ENCODE measurements around the gene DYNC2I2. TPM values are rescaled to one million over a fixed set of nuclear protein-coding genes. Genes with fewer than 3 reads are reported as not detected.
A peak's percentile ranks its signal among the peaks of the same experiment; 100 is the strongest.

DYNC2I2 gene
- total RNA-seq, 1 experiment from 2014 or later, result 71.1 TPM

DNA sequence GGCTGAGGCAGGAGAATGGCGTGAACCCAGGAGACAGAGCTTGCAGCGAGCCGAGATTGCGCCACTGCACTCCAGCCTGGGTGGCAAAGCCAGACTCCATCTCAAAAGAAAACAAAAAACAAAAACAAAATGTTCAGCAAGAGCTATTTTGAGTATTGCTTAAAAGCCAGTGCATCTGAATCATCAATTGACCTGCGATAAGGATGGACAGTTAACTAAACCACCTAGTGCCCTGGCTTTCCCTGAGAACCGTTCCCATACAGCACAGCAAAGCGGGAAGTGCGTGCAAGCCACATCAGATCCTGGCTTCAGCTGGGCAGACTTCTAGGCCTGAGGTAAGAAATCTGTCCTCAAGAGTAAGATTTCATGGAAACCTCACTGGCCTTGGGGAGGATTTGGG lies 2.7 kb downstream of the DYNC2I2 start (continued):
- TF ChIP-seq, protein P1, sequence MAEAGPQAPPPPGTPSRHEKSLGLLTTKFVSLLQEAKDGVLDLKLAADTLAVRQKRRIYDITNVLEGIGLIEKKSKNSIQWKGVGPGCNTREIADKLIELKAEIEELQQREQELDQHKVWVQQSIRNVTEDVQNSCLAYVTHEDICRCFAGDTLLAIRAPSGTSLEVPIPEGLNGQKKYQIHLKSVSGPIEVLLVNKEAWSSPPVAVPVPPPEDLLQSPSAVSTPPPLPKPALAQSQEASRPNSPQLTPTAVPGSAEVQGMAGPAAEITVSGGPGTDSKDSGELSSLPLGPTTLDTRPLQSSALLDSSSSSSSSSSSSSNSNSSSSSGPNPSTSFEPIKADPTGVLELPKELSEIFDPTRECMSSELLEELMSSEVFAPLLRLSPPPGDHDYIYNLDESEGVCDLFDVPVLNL (CRISPR knock-in tag; IDR thresholded peaks at IDR 0.05; ENCODE audit: borderline replicate concordance, low read depth), result no peak
- TF ChIP-seq, protein P2, sequence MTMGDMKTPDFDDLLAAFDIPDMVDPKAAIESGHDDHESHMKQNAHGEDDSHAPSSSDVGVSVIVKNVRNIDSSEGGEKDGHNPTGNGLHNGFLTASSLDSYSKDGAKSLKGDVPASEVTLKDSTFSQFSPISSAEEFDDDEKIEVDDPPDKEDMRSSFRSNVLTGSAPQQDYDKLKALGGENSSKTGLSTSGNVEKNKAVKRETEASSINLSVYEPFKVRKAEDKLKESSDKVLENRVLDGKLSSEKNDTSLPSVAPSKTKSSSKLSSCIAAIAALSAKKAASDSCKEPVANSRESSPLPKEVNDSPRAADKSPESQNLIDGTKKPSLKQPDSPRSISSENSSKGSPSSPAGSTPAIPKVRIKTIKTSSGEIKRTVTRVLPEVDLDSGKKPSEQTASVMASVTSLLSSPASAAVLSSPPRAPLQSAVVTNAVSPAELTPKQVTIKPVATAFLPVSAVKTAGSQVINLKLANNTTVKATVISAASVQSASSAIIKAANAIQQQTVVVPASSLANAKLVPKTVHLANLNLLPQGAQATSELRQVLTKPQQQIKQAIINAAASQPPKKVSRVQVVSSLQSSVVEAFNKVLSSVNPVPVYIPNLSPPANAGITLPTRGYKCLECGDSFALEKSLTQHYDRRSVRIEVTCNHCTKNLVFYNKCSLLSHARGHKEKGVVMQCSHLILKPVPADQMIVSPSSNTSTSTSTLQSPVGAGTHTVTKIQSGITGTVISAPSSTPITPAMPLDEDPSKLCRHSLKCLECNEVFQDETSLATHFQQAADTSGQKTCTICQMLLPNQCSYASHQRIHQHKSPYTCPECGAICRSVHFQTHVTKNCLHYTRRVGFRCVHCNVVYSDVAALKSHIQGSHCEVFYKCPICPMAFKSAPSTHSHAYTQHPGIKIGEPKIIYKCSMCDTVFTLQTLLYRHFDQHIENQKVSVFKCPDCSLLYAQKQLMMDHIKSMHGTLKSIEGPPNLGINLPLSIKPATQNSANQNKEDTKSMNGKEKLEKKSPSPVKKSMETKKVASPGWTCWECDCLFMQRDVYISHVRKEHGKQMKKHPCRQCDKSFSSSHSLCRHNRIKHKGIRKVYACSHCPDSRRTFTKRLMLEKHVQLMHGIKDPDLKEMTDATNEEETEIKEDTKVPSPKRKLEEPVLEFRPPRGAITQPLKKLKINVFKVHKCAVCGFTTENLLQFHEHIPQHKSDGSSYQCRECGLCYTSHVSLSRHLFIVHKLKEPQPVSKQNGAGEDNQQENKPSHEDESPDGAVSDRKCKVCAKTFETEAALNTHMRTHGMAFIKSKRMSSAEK (CRISPR knock-in tag; IDR thresholded peaks at IDR 0.05; ENCODE audit: borderline replicate concordance), result no peak
- TF ChIP-seq, protein P3, sequence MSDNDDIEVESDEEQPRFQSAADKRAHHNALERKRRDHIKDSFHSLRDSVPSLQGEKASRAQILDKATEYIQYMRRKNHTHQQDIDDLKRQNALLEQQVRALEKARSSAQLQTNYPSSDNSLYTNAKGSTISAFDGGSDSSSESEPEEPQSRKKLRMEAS (CRISPR knock-in tag; IDR thresholded peaks at IDR 0.05), result no peak
- TF ChIP-seq HMGA2 (CRISPR knock-in tag; IDR thresholded peaks at IDR 0.05) (no peak), ZNF232 (CRISPR knock-in tag; IDR thresholded peaks at IDR 0.05) (no peak), MYBL2 (CRISPR knock-in tag; IDR thresholded peaks at IDR 0.05) (no peak)
- TF ChIP-seq, protein P4, sequence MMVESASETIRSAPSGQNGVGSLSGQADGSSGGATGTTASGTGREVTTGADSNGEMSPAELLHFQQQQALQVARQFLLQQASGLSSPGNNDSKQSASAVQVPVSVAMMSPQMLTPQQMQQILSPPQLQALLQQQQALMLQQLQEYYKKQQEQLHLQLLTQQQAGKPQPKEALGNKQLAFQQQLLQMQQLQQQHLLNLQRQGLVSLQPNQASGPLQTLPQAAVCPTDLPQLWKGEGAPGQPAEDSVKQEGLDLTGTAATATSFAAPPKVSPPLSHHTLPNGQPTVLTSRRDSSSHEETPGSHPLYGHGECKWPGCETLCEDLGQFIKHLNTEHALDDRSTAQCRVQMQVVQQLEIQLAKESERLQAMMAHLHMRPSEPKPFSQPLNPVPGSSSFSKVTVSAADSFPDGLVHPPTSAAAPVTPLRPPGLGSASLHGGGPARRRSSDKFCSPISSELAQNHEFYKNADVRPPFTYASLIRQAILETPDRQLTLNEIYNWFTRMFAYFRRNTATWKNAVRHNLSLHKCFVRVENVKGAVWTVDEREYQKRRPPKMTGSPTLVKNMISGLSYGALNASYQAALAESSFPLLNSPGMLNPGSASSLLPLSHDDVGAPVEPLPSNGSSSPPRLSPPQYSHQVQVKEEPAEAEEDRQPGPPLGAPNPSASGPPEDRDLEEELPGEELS (CRISPR knock-in tag; IDR thresholded peaks at IDR 0.05), result no peak

DNA sequence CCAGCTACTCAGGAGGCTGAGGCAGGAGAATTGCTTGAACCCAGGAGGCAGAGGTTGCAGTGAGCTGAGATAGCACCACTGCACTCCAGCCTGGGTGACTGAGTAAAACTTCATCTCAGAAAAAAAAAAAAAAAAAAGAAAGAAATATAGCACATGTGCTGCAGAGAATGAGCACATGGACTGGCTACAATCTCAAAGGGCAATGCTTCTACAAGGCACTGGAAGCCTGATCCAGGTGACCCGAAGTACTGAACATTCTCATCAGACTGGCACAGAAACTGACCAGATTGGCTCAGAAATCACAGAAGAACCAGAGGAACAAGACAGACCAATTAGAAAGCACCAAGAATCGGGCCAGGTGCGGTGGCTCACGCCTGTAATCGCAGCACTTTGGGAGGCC lies 4.8 kb downstream of the DYNC2I2 start:
- Mint-ChIP-seq H3K36me3 (no peaks in the 10 kb centered on the region), H3K9me3 (no peaks in the 10 kb centered on the region), H3K27me3 (ENCODE audit: low read depth) (no peaks in the 10 kb centered on the region), H3K27ac (peak overlapping the region; percentile 76; the same call in 1 of the 2 replicates), H3K4me1 (no peaks in the 10 kb centered on the region), H3K4me3 (no peak overlapping the region)
- ChIA-PET CTCF (interaction anchor here (0.6 kb wide), 1 partner anchor 1624 kb away, joined by 5 read pairs; no protein-coding TSS in a partner anchor), POLR2A (interaction anchor here (0.6 kb wide), 1 partner anchor 35 kb away, joined by 5 read pairs; no protein-coding TSS in a partner anchor)
- ATAC-seq, result no peak
- no peak for DNase-seq (ENCODE audit: low spot score)
- no peak for TF ChIP-seq ESRRA (CRISPR knock-in tag; IDR thresholded peaks at IDR 0.05; ENCODE audit: borderline replicate concordance)
- no peak for TF ChIP-seq KAT7 (CRISPR knock-in tag; IDR thresholded peaks at IDR 0.05; ENCODE audit: borderline replicate concordance)
- TF ChIP-seq TEAD4 (CRISPR knock-in tag; IDR thresholded peaks at IDR 0.05), result no peak
- no peak for TF ChIP-seq PRRX2 (CRISPR knock-in tag; IDR thresholded peaks at IDR 0.05)
- TF ChIP-seq NR2C2 (CRISPR knock-in tag; IDR thresholded peaks at IDR 0.05), result no peak
- no peak for TF ChIP-seq ZNF219 (CRISPR knock-in tag; IDR thresholded peaks at IDR 0.05; ENCODE audit: borderline replicate concordance)
- TF ChIP-seq, protein P5, sequence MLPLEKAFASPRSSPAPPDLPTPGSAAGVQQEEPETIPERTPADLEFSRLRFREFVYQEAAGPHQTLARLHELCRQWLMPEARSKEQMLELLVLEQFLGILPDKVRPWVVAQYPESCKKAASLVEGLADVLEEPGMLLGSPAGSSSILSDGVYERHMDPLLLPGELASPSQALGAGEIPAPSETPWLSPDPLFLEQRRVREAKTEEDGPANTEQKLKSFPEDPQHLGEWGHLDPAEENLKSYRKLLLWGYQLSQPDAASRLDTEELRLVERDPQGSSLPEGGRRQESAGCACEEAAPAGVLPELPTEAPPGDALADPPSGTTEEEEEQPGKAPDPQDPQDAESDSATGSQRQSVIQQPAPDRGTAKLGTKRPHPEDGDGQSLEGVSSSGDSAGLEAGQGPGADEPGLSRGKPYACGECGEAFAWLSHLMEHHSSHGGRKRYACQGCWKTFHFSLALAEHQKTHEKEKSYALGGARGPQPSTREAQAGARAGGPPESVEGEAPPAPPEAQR (CRISPR knock-in tag; IDR thresholded peaks at IDR 0.05), result no peak
- TF ChIP-seq EMX1 (CRISPR knock-in tag; IDR thresholded peaks at IDR 0.05), result no peak
- no peak for TF ChIP-seq RORB (CRISPR knock-in tag; IDR thresholded peaks at IDR 0.05)
- TF ChIP-seq TP53 (CRISPR knock-in tag; IDR thresholded peaks at IDR 0.05), result no peak
- TF ChIP-seq, protein P6, sequence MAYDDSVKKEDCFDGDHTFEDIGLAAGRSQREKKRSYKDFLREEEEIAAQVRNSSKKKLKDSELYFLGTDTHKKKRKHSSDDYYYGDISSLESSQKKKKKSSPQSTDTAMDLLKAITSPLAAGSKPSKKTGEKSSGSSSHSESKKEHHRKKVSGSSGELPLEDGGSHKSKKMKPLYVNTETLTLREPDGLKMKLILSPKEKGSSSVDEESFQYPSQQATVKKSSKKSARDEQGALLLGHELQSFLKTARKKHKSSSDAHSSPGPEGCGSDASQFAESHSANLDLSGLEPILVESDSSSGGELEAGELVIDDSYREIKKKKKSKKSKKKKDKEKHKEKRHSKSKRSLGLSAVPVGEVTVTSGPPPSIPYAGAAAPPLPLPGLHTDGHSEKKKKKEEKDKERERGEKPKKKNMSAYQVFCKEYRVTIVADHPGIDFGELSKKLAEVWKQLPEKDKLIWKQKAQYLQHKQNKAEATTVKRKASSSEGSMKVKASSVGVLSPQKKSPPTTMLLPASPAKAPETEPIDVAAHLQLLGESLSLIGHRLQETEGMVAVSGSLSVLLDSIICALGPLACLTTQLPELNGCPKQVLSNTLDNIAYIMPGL (CRISPR knock-in tag; IDR thresholded peaks at IDR 0.05), result no peak
- no peak for TF ChIP-seq FOXK1 (CRISPR knock-in tag; IDR thresholded peaks at IDR 0.05)
- no peak for TF ChIP-seq SMAD3 (CRISPR knock-in tag; IDR thresholded peaks at IDR 0.05; ENCODE audit: borderline replicate concordance)
- no peak for TF ChIP-seq ZNF138 (CRISPR knock-in tag; conservative IDR thresholded peaks at IDR 0.05)
- TF ChIP-seq, protein P7, sequence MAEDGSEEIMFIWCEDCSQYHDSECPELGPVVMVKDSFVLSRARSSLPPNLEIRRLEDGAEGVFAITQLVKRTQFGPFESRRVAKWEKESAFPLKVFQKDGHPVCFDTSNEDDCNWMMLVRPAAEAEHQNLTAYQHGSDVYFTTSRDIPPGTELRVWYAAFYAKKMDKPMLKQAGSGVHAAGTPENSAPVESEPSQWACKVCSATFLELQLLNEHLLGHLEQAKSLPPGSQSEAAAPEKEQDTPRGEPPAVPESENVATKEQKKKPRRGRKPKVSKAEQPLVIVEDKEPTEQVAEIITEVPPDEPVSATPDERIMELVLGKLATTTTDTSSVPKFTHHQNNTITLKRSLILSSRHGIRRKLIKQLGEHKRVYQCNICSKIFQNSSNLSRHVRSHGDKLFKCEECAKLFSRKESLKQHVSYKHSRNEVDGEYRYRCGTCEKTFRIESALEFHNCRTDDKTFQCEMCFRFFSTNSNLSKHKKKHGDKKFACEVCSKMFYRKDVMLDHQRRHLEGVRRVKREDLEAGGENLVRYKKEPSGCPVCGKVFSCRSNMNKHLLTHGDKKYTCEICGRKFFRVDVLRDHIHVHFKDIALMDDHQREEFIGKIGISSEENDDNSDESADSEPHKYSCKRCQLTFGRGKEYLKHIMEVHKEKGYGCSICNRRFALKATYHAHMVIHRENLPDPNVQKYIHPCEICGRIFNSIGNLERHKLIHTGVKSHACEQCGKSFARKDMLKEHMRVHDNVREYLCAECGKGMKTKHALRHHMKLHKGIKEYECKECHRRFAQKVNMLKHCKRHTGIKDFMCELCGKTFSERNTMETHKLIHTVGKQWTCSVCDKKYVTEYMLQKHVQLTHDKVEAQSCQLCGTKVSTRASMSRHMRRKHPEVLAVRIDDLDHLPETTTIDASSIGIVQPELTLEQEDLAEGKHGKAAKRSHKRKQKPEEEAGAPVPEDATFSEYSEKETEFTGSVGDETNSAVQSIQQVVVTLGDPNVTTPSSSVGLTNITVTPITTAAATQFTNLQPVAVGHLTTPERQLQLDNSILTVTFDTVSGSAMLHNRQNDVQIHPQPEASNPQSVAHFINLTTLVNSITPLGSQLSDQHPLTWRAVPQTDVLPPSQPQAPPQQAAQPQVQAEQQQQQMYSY (CRISPR knock-in tag; IDR thresholded peaks at IDR 0.05), result no peak
- no peak for TF ChIP-seq ZBTB21 (CRISPR knock-in tag; IDR thresholded peaks at IDR 0.05; ENCODE audit: borderline replicate concordance)

Measured in WTC11 (cell line).